ENCODE data around the gene DCST2.

DNA sequence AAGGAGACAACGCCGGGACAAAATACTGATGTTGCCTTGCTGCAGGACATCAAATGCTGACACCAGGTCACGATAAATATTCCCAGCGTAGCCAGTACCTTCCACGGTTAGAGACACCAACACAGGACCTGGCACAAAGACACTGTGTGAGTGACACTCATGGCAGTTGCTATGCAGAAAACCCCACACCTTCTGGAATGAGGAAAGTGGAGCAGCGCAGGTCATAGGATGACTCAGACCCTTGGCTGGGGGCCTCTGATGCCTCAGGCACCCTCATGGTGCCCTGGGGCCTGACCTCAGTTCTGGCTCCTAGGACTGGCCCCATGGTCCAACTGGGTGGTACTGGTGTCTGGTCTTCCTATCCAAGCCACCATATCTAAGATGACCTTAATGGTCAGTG lies 7.0 kb downstream of the DCST2 start:
- TF ChIP-seq YY1 (IDR thresholded peaks at IDR 0.05; ENCODE audit: insufficient read depth, insufficient read length) (no peak), ZNF274 (IDR thresholded peaks at IDR 0.05; ENCODE audit: low read depth, low read length) (no peak)
